Cardiac muscle cell (in vitro differentiated cells and primary cell): ENCODE data around the gene GPR142. TPM values are rescaled to one million over a fixed set of nuclear protein-coding genes. Genes with fewer than 3 reads are reported as not detected.

ENCODE experiments used
- DNase-seq, 2 donors: peaks; one replicate each; pipeline versions ENCODE4 v3.0.0 to v3.0.0-alpha.2; 2010 to 2017; ENCODE audit warnings: low read depth in 1 of 2, low spot score in 1 of 2
- H3K27ac ChIP-seq: fragments of 200-600 bp; sonication (generic); 2 replicates; pipeline ENCODE4 v1.5.1; 2016
- H3K27me3 ChIP-seq: fragments of 200-600 bp; sonication (generic); 2 replicates; pipeline ENCODE4 v1.6.0; 2016; ENCODE audit warnings: control low read depth
- H3K36me3 ChIP-seq: fragments of 200-600 bp; sonication (generic); 2 replicates; pipeline ENCODE4 v1.5.1; 2016; ENCODE audit warnings: control low read depth
- H3K4me1 ChIP-seq: fragments of 200-600 bp; sonication (generic); 2 replicates; pipeline ENCODE4 v1.8.1; 2017; ENCODE audit warnings: low read depth, mild to moderate bottlenecking, mixed run types
- H3K4me3 ChIP-seq: fragments of 200-600 bp; sonication (generic); 2 replicates; pipeline ENCODE4 v1.5.1; 2016; ENCODE audit warnings: mild to moderate bottlenecking
- H3K9me3 ChIP-seq: fragments of 200-600 bp; sonication (generic); 2 replicates; pipeline ENCODE4 v1.5.1; 2017; ENCODE audit warnings: low read depth, mild to moderate bottlenecking, control low read depth
- polyA plus RNA-seq: library from polyadenylated mRNA; unstranded; fragments of >200 nt; fragmentation: Nextera tagmentation; extraction: Ambion mirVana; gene quantifications from 2 replicates; pipeline ENCODE4 v1.2.1, GENCODE V29; 2016
- total RNA-seq: library from RNA; depleted of rRNA; stranded (reverse); fragments of >200 nt; gene quantifications from 2 replicates; pipeline ENCODE4 v1.2.3, GENCODE V29; 2016
- TF ChIP-seq, protein P1 (sequence below): IDR thresholded peaks from 2 replicates; pipeline ENCODE4 v1.5.1; 2012; ENCODE audit warnings: low read depth, mild to moderate bottlenecking, low read length

GPR142 gene
- total and polyA plus RNA-seq, 2 experiments from 2014 or later, result not detected

DNA sequence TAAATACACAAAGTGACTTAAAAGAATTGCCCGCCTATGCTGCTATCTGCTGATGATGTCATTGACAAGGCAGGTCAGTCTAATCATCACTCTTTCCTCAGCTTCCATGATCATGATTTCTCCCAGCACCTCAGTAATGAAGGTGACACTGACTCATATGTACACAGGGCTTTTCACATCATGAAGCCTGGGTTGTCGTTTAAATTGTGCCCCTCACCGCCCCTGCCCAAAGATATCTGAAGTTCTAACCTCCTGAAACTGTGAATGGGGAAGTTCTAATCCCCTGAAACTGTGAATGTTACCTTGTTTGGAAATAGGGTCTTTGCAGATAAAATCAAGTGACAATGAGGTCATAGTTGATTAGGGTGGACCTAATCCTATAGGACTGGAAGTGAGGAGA, 47.2 kb downstream of the GPR142 start:
- H3K4me3 ChIP-seq, result no peak overlapping the region
- H3K27me3 ChIP-seq, result no peaks in the 10 kb centered on the region
- no peak overlapping the region for H3K27ac ChIP-seq
- no peaks in the 10 kb centered on the region for H3K36me3 ChIP-seq
- no peaks in the 10 kb centered on the region for H3K4me1 ChIP-seq
- DNase-seq, result no peak
- TF ChIP-seq, protein P1, sequence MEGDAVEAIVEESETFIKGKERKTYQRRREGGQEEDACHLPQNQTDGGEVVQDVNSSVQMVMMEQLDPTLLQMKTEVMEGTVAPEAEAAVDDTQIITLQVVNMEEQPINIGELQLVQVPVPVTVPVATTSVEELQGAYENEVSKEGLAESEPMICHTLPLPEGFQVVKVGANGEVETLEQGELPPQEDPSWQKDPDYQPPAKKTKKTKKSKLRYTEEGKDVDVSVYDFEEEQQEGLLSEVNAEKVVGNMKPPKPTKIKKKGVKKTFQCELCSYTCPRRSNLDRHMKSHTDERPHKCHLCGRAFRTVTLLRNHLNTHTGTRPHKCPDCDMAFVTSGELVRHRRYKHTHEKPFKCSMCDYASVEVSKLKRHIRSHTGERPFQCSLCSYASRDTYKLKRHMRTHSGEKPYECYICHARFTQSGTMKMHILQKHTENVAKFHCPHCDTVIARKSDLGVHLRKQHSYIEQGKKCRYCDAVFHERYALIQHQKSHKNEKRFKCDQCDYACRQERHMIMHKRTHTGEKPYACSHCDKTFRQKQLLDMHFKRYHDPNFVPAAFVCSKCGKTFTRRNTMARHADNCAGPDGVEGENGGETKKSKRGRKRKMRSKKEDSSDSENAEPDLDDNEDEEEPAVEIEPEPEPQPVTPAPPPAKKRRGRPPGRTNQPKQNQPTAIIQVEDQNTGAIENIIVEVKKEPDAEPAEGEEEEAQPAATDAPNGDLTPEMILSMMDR, result no peak
- no peaks in the 10 kb centered on the region for H3K9me3 ChIP-seq

DNA sequence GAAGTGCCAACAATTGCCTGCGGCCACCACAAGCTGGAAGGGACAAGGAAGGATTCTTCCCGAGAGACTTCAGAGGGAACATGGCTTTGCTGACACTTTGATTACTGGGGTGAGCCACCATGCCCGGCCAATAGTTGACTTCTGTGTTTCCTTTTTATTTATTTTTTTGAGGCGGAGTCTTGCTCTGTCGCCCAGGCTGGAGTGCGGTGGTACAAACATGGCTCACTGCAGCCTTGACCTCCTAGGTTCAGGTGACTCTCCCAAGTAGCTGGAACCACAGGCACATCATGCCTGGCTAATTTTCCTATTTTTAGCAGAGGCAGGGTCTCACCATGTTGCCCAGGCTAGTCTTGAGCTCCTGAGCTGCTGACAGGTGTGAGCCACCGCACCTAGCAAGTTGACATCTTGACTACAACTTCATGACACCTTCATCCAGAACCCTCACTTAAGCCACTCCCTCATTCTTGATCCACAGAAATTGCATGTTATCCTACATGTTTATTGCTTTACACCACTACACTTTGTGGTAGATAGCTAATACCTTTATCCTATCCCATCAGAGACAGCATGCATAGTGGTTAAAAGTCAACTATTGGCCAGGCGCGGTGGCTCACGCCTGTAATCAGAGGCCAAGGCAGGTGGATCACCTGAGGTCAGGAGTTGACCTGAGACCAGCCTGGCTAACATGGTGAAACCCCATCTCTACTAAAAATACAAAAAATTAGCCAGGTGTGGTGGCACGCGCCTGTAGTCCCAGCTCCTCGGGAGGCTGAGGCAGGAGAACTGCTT, 48.5 kb downstream of the GPR142 start:
- TF ChIP-seq, protein P1, result no peak
- Histone ChIP-seq H3K27ac (no peak overlapping the region), H3K4me3 (no peak overlapping the region), H3K9me3 (no peaks in the 10 kb centered on the region), H3K27me3 (no peaks in the 10 kb centered on the region), H3K36me3 (no peaks in the 10 kb centered on the region), H3K4me1 (no peaks in the 10 kb centered on the region)
- DNase-seq, result no peak

DNA sequence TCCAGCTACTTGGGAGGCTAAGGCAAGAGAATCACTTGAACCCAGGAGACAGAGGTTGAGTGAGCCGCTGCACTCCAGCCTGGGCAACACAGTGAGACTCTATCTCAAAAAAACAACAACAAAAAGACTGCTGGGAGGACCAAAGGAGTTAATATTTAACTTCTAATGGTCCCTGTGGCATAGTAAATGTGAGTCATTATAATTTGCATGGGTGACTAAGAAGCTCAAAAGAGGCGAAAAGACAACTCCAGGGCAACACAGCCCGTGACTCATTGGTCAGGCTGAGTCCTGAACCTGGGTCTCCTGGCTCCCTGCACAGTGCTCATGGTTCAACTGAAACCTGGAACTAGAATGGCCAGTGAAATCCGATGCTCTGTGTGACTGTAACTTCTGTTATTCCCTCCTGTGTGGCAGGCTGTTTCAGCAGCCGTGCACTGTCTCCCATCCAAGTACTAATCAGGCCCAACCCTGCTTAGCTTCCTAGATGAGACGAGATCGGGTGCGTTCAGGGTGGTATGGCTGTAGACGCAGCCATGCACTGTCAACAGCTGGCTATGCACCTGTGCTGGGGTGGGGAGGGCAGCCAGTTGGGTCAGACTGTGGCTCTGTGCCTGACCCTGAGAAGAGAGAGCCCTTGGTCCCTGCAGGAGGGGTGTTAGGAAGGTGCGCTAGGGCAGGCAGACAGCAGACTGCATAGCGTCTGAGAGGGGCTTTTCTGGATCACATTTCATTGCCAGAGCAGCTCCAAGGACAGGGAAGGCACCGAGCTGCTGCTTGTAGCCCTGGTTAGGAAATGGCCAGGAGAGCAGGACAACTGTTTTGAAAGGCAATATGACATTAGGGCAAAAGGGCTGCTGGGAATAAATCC, 50.1 kb downstream of the GPR142 start:
- no peak overlapping the region for H3K4me3 ChIP-seq
- H3K4me1 ChIP-seq, result no peaks in the 10 kb centered on the region
- H3K9me3 ChIP-seq, result no peaks in the 10 kb centered on the region
- peak in 1 of 2 donors; percentile 40 for DNase-seq
- TF ChIP-seq, protein P1, result no peak
- H3K36me3 ChIP-seq, result no peaks in the 10 kb centered on the region
- peak overlapping the region; percentile 41 for H3K27ac ChIP-seq
- H3K27me3 ChIP-seq, result no peaks in the 10 kb centered on the region

DNA sequence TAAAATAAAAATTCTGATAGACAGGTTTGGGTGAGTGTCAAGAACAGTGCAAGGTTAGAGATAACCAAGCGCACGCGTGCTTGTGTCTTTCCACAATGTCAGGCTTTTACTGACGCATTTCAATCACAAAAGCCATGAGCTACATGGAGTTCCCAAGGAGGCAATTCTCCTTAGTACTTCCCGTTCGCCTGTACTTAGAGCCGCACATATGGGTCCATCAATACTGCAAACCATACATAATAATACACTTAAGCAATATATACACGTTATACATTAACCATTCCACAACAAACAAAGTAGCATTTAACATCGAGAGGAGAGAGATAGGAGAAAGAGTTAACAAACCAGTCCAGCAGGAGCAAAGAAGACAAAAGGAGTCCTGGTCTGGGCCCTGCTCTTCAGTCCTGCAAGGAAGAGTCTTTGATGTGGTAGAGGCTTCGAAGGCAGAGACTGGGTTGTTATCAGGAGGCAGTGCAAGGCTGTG, 52.7 kb downstream of the GPR142 start:
- no peak for DNase-seq
- no peak overlapping the region for H3K4me3 ChIP-seq
- no peaks in the 10 kb centered on the region for H3K27me3 ChIP-seq
- no peak overlapping the region for H3K27ac ChIP-seq
- no peaks in the 10 kb centered on the region for H3K36me3 ChIP-seq
- TF ChIP-seq, protein P1, result no peak
- H3K9me3 ChIP-seq, result no peaks in the 10 kb centered on the region
- no peaks in the 10 kb centered on the region for H3K4me1 ChIP-seq

Other genes with a start within 250 kb of the GPR142 start
- 115 and 297 TPM in 2 replicates for gene RPL38, start 163.8 kb upstream of the GPR142 start, total RNA-seq
- gene RPL38, start 163.8 kb upstream of the GPR142 start, polyA plus RNA-seq, result 818 and 999 TPM in 2 replicates
- 5.7 and 7.9 TPM in 2 replicates for gene TTYH2, start 153.9 kb upstream of the GPR142 start, total RNA-seq
- gene TTYH2, start 153.9 kb upstream of the GPR142 start, polyA plus RNA-seq, result 7.3 and 7.8 TPM in 2 replicates
- not detected in 2 replicates for gene DNAI2, start 93.3 kb upstream of the GPR142 start, total RNA-seq
- not detected in 2 replicates for gene DNAI2, start 93.3 kb upstream of the GPR142 start, polyA plus RNA-seq
- gene KIF19, start 41.3 kb upstream of the GPR142 start, total RNA-seq, result 0.39 and 0.42 TPM in 2 replicates
- gene KIF19, start 41.3 kb upstream of the GPR142 start, polyA plus RNA-seq, result 1.2 TPM in 1 of 2 replicates, not detected in the other
- gene BTBD17, start 5.6 kb upstream of the GPR142 start, total RNA-seq, result 0.63 TPM in 1 of 2 replicates, not detected in the other
- 0.09 and 0.62 TPM in 2 replicates for gene BTBD17, start 5.6 kb upstream of the GPR142 start, polyA plus RNA-seq
- gene GPRC5C, start 64.6 kb downstream of the GPR142 start, total RNA-seq, result 114 and 125 TPM in 2 replicates
- gene GPRC5C, start 64.6 kb downstream of the GPR142 start, polyA plus RNA-seq, result 106 and 117 TPM in 2 replicates
- 2.7 and 4.2 TPM in 2 replicates for gene CD300A, start 99.1 kb downstream of the GPR142 start, total RNA-seq
- 2.6 and 2.8 TPM in 2 replicates for gene CD300A, start 99.1 kb downstream of the GPR142 start, polyA plus RNA-seq
- not detected in 2 replicates for gene CD300LB, start 164.0 kb downstream of the GPR142 start, total RNA-seq
- not detected in 2 replicates for gene CD300LB, start 164.0 kb downstream of the GPR142 start, polyA plus RNA-seq
- gene CD300C, start 178.6 kb downstream of the GPR142 start, total RNA-seq, result 0.07 and 0.12 TPM in 2 replicates
- 0.83 TPM in 1 of 2 replicates, not detected in the other for gene CD300C, start 178.6 kb downstream of the GPR142 start, polyA plus RNA-seq
- gene CD300H, start 200.0 kb downstream of the GPR142 start, total RNA-seq, result not detected in 2 replicates
- not detected in 2 replicates for gene CD300H, start 200.0 kb downstream of the GPR142 start, polyA plus RNA-seq
- gene CD300LD, start 224.8 kb downstream of the GPR142 start, total RNA-seq, result not detected in 2 replicates
- not detected in 2 replicates for gene CD300LD, start 224.8 kb downstream of the GPR142 start, polyA plus RNA-seq